DMS153 treated with DMSO at 0.1 percent for 48 hours (cell line): Measurements from ENCODE around the gene SPCS1.

ENCODE experiments used
- DNase-seq: peaks from one replicate; lab custom pipeline; 2025; ENCODE audit not compliant: unreplicated experiment; lab: John Stamatoyannopoulos, UW

Gene SPCS1

GRCh38 chr3:52694528-52695189 is 11.2 kb upstream of the SPCS1 start:
- DNase-seq, result no peak

DNA sequence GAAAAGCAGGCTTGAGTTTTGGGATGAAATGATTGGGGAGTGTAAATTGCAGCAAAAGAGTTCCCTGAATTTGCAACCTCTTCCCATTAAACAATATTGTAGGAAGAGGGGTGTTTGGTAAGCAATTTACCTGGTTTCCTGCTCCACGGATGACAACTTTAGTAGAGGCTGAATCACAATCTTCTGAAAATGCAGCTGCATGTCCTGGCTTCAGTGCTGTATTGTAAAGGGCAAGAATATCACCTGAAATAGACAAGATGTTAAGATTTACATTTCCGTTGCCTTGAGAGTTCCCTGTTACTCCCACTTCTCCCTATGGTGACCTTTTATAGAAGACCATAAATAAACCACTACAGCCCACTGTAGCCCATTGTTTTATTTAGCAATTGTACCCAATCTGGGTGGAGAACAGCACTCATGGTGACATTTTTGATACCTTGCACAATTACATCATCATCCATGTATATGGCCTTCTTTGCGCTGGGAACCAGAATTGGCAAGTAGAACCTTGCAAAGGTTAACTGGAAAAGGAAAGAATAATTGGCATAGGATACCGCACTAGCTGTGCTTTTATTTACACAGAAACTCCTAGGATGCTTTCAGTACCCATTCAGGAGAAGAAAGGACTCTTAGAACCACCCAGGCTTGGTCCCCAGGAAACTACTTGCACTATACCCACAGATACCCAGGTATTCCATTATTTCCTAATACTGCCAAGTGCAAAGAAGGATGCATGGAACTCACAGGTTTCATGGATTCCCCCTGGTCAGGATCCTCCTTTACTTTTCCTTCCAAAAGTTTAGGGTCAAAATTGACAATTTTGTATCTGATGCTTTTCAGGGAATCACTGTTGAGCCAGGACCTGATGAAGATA is 9.9 kb upstream of the SPCS1 start:
- no peak for DNase-seq

DNA sequence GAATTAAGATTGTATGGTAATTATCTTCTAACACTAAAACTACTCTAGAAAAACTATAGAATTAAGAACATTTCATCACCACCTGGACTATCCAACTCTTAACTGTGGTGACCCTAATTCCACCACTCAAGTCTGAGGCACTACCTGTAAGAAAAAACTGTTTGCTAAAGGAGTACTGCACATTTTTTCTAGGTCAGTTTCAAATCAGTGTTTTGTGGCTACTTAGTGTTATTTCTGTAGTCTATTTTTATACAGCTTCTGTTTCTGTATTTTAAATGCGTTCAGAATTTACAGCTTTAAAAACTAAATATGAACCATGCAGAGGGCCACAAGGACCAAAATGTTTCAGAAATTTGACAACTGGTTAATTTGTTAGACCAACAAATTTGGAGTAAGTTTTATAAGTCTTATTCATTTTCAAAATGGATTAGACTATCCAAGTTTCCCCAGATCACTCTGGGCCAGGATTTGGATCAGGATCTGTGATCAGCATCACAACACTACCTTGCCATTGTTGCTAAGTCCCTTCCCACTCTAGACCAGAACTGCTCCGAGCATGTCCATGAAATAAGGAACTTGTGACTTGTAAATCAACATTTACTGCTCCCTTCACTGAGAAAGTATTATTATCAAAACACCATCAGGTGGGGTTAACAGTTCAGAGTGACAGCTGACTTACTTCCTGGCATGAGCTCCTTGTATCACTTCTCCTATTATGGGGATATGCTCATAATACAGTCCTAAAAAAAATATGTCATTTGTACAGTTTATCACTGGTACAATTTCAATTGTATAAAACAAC is 8.9 kb upstream of the SPCS1 start:
- no peak for DNase-seq

DNA sequence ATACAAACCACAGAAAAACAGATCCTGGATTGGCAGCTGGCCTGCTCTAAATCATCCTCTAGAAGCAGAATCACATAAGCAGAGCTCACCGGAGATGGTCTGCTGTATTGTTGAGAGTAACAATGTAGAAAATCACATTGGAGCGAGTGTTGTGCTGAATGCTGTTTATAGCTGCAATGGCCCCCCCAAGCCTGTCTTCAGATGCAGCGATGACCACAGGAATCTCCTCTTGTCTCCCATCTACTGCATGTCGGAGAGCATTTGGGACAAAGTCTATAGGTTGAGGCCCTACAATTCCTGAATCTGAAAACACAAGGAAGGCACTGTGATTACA is 8.3 kb upstream of the SPCS1 start:
- no peak for DNase-seq

DNA sequence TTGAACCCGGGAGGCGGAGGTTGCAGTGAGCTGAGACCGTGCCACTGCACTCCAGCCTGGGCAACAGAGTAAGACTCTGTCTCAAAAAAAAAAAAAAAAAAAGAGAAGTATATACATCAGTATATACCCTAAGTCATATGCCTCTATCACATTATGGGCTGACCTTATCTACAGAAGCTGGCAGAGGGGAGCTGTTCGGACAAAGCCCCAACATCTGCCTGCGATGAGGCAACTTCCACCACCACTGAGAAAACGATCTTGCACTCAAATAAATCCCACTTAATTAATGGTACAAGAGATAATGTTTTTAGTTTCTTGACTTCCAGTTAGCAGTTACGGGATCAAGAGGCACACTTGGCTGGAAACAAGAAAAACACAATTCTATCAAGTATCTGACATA is 2.6 kb upstream of the SPCS1 start:
- DNase-seq, result no peak

DNA sequence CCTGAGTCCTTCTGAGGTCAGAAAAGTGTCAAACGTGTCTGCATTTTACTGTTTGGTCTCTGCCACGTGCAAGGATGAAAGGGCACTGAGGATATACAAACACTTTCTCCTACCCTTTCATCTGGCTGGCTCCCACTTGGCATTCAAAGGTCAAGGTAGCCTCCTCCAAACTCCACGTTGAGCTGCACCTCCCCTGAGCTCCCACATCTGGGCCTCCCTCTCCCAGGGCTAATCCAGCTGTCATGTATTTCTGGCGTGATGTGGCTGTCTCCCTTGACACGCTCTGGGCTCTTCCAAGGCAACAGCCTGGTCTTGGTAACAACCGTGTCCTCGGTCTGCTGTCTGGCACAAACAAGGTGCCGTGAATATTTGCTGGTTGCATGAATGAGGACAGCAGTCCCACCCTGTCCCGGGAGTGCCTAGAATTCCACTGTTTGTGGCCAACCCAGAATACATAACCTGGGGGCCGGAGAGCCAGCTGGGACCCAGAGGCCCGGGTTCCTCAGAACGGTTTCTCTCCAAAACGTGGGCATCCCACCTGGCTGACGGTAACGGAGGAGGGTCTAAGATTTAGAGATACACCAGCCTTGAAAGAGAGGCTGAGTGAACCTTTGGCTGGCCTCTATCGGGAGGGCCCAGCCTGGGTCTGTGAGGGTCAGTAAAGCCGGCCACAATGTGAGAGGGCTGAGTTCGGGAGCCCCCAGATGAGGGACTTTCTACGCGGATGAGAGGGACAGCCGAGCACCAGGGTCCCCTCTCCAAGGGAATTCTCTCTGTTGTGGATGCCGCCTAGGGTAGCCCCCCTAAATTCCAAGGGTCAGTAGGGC is 1.1 kb upstream of the SPCS1 start:
- no peak for DNase-seq

DNA sequence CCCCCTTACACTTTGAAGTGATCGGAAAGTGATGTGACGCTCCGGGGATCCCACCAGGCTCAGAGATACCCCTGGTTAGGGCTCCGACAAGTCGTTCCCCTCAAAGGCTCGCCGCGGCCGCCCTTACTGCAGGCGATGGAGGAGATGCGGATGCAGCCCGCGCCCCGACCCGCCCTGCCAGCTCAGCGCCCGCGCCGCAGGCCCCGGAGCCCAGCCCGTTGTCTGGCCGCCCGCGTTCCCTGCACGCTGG is 543 bp upstream of the SPCS1 start:
- no peak for DNase-seq

- no peak for DNase-seq
Measured at GRCh38 chr3:52707585-52707984, 1.7 kb downstream of the SPCS1 start.

GRCh38 chr3:52710512-52710911 is 4.6 kb downstream of the SPCS1 start:
- no peak for DNase-seq

GRCh38 chr3:52712291-52713212 is 6.6 kb downstream of the SPCS1 start:
- no peak for DNase-seq

GRCh38 chr3:52714335-52715302 is 8.7 kb downstream of the SPCS1 start:
- no peak for DNase-seq

DNA sequence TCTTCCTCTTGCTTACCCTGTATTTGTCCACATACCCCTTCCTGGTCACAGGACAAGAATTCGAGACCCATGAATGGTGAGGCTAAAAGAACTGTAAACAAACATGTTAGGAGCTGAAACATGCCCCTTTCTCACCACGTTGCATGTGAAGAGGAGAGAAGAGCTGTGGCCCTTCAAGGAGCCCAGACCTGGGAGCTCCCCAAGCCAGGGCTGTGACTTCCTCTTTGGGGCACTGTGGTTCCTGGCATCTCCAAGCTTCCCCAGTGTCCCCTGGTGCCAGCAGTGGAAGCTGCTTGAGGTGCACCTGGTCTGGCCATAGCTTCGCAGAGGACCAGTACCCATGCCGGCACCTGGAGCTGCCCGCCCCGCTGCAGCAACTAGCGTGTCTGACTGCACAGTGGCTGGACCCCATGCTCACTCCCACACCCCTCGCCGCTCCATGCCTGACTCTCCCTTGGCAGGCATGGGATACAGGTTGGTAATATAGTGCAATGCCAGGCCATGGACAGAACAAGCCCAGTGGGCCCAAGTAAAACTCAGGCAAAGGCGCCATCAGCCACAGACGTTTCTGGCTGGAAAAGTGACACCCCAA is 9.9 kb downstream of the SPCS1 start:
- DNase-seq, result no peak

- no peak for DNase-seq
Measured at GRCh38 chr3:52719618-52720017, 13.7 kb downstream of the SPCS1 start.

- DNase-seq, result no peak
Measured at GRCh38 chr3:52721002-52721729, 15.3 kb downstream of the SPCS1 start.

DNA sequence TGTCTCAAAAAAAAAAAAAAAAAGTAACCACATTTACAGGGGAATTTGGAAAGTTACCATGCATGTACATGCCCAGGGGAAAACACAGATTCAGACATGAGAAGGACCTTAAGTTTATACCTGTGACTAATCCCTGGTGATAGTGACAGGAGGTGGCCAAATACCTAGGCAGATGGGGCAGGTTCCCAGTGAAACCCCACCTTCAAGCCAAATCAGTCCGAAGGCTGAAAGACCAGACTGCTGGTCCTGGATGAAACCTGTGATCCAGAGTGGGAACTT is 15.8 kb downstream of the SPCS1 start:
- DNase-seq, result no peak

GRCh38 chr3:52722491-52722890 is 16.6 kb downstream of the SPCS1 start:
- DNase-seq, result no peak

DNA sequence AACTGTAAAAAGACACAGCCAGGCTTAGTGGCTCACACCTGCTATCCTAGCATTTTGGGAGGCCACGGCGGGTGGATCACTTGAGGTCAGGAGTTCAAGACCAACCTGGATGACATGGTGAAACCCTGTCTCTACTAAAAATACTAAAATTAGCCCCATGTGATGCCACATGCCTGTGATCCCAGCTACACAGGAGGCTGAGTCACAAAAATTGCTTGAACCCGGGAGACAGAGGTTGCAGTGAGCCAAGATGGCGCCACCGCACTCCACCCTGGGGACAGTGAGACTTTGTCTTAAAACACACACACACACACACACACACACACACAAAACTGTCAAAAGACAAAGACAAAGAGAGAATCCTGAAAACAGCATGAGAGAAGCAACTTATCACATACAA is 18.0 kb downstream of the SPCS1 start:
- DNase-seq, result no peak

DNA sequence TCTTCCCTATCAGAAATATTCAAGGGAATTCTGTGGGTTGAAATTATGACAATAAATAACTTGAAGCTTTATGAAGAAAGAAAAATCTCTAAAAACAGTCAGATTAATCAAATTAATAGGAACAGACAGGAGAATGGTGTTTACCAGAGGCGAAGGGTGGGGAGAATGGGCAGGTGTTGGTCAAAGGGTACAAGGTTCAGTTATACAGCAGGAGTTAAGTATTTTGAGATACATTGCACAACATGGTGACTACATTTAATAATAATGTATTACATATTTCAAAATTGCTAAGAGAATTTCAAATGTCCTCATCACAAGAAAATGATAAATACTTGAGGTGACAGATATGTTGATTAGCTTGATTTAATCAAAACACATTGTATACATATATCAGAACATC is 18.6 kb downstream of the SPCS1 start:
- DNase-seq, result no peak
